Measurements from ENCODE around the gene AOX1.

GRCh38 chr2:200705305-200706041 lies 119.7 kb downstream of the AOX1 start:
- no peak for TF ChIP-seq ETV6 (IDR thresholded peaks at IDR 0.05; ENCODE audit: borderline replicate concordance in 1 of 2, low read depth in 2 of 2, low read length in 1 of 2)
- no peak for TF ChIP-seq ETV6 (CRISPR knock-in tag; IDR thresholded peaks at IDR 0.05; ENCODE audit: borderline replicate concordance)
- TF ChIP-seq ZBTB40 (IDR thresholded peaks at IDR 0.05), result no peak
- TF ChIP-seq ZBTB40 (CRISPR knock-in tag; IDR thresholded peaks at IDR 0.05), result no peak
- no peak for TF ChIP-seq CHD2 (IDR thresholded peaks at IDR 0.05; ENCODE audit: low read depth, low read length)
- no peak for TF ChIP-seq TBL1XR1 (IDR thresholded peaks at IDR 0.05; ENCODE audit: low read length in 2 of 2)
- no peak for TF ChIP-seq POLR2A (conservative IDR thresholded peaks at IDR 0.05)
- TF ChIP-seq ZBTB43 (CRISPR knock-in tag; IDR thresholded peaks at IDR 0.05), result no peak
- TF ChIP-seq FOXA1 (IDR thresholded peaks at IDR 0.05; ENCODE audit: borderline replicate concordance), result no peak
- no peak for TF ChIP-seq PRDM10 (IDR thresholded peaks at IDR 0.05; ENCODE audit: partially characterized antibody)
- no peak for TF ChIP-seq EP300 (IDR thresholded peaks at IDR 0.05; ENCODE audit: low read length)
- TF ChIP-seq ZC3H11A (IDR thresholded peaks at IDR 0.05; ENCODE audit: low read depth, low read length), result no peak
- TF ChIP-seq CTCF (IDR thresholded peaks at IDR 0.05 in 2 of 3, conservative IDR thresholded peaks at IDR 0.05 in 1 of 3; ENCODE audit: insufficient read depth in 2 of 3, low read depth in 1 of 3, low read length in 3 of 3), result peak; percentile 27 to 39 (median 37); a peak in 3 of 6 replicates
- TF ChIP-seq BACH1 (tag; IDR thresholded peaks at IDR 0.05), result no peak

Measured in K562 (cell line).